ENCODE results near the gene RCN1.
"Not testable (repeated sequence)": the region's sequence is repeated elsewhere in the genome, so short reads cannot be mapped to it uniquely, and the experiment has no call there.

The RCN1 gene

GRCh38 chr11:32090545-32091370 lies at the start of gene RCN1:
Gene RCN1 (plus strand): TSS chr11:32091074. CDS start chr11:32091197, 123 bp downstream.
- peak; percentile 58 for DNase-seq
- Mint-ChIP-seq H3K36me3 (ENCODE audit: low read depth) (peaks cover 6% of the 10 kb centered on the region), H3K27me3 (peaks cover 15% of the 10 kb centered on the region), H3K4me1 (peaks cover 42% of the 10 kb centered on the region), H3K27ac (peak within 1 kb of the TSS; percentile 94), H3K9me3 (no peaks in the 10 kb centered on the region), H3K4me3 (peak within 1 kb of the TSS; percentile 89)
- ATAC-seq = peak; percentile 70

- Mint-ChIP-seq H3K9me3 (no peaks in the 10 kb centered on the region), H3K36me3 (ENCODE audit: low read depth) (no peaks in the 10 kb centered on the region), H3K27me3 (peaks cover 12% of the 10 kb centered on the region), H3K27ac (no peak overlapping the region), H3K4me1 (no peaks in the 10 kb centered on the region), H3K4me3 (no peak overlapping the region)
- ATAC-seq (no peak), DNase-seq (no peak)
Measured at GRCh38 chr11:32043737-32044136, 47.1 kb upstream of the RCN1 start.

- Mint-ChIP-seq H3K36me3 (ENCODE audit: low read depth) (no peaks in the 10 kb centered on the region), H3K4me3 (no peak overlapping the region), H3K4me1 (no peaks in the 10 kb centered on the region), H3K9me3 (no peaks in the 10 kb centered on the region), H3K27ac (no peak overlapping the region), H3K27me3 (peaks cover 12% of the 10 kb centered on the region)
- DNase-seq (no peak), ATAC-seq (no peak)
Measured at GRCh38 chr11:32044158-32044863, 46.6 kb upstream of the RCN1 start.

GRCh38 chr11:32045456-32045855 lies 45.4 kb upstream of the RCN1 start:
- Mint-ChIP-seq H3K9me3 (no peaks in the 10 kb centered on the region), H3K27ac (no peak overlapping the region), H3K36me3 (ENCODE audit: low read depth) (no peaks in the 10 kb centered on the region), H3K4me1 (no peaks in the 10 kb centered on the region), H3K4me3 (no peak overlapping the region), H3K27me3 (peaks cover 11% of the 10 kb centered on the region)
- no peak for DNase-seq
- ATAC-seq = no peak

GRCh38 chr11:32050264-32050663 lies 40.6 kb upstream of the RCN1 start:
- Mint-ChIP-seq H3K9me3 (no peaks in the 10 kb centered on the region), H3K4me1 (no peaks in the 10 kb centered on the region), H3K4me3 (no peak overlapping the region), H3K36me3 (ENCODE audit: low read depth) (no peaks in the 10 kb centered on the region), H3K27ac (no peak overlapping the region), H3K27me3 (peaks cover 20% of the 10 kb centered on the region)
- DNase-seq (no peak), ATAC-seq (no peak)

- Mint-ChIP-seq H3K27ac (no peak overlapping the region), H3K4me3 (no peak overlapping the region), H3K4me1 (no peaks in the 10 kb centered on the region), H3K9me3 (no peaks in the 10 kb centered on the region), H3K27me3 (peaks cover 22% of the 10 kb centered on the region), H3K36me3 (ENCODE audit: low read depth) (no peaks in the 10 kb centered on the region)
- DNase-seq = peak; percentile 55
- no peak for ATAC-seq
Measured at GRCh38 chr11:32052215-32052614, 38.7 kb upstream of the RCN1 start.

GRCh38 chr11:32053151-32053888 lies 37.6 kb upstream of the RCN1 start:
- H3K27me3 Mint-ChIP-seq = peaks cover 22% of the 10 kb centered on the region

GRCh38 chr11:32055861-32056260 lies 35.0 kb upstream of the RCN1 start:
- DNase-seq = no peak
- peaks cover 21% of the 10 kb centered on the region for H3K27me3 Mint-ChIP-seq
- H3K4me3 Mint-ChIP-seq = no peak overlapping the region
- H3K36me3 Mint-ChIP-seq (ENCODE audit: low read depth) = no peaks in the 10 kb centered on the region
- H3K9me3 Mint-ChIP-seq = no peaks in the 10 kb centered on the region
- no peak overlapping the region for H3K27ac Mint-ChIP-seq
- no peak for ATAC-seq
- no peaks in the 10 kb centered on the region for H3K4me1 Mint-ChIP-seq

More at GRCh38 chr11:32053151-32053888, 37.6 kb upstream of the RCN1 start:
- ATAC-seq (no peak), DNase-seq (no peak)
- Mint-ChIP-seq H3K36me3 (ENCODE audit: low read depth) (no peaks in the 10 kb centered on the region), H3K4me3 (no peak overlapping the region), H3K27ac (no peak overlapping the region), H3K4me1 (no peaks in the 10 kb centered on the region), H3K9me3 (no peaks in the 10 kb centered on the region)

GRCh38 chr11:32056438-32056837 lies 34.4 kb upstream of the RCN1 start:
- Mint-ChIP-seq H3K4me3 (no peak overlapping the region), H3K36me3 (ENCODE audit: low read depth) (no peaks in the 10 kb centered on the region), H3K9me3 (no peaks in the 10 kb centered on the region), H3K27ac (no peak overlapping the region), H3K27me3 (peaks cover 17% of the 10 kb centered on the region), H3K4me1 (no peaks in the 10 kb centered on the region)
- DNase-seq = no peak
- no peak for ATAC-seq

GRCh38 chr11:32059686-32060462 lies 31.0 kb upstream of the RCN1 start:
- H3K9me3 Mint-ChIP-seq = no peaks in the 10 kb centered on the region
- no peak for DNase-seq
- H3K27me3 Mint-ChIP-seq = peaks cover 12% of the 10 kb centered on the region
- H3K4me1 Mint-ChIP-seq = no peaks in the 10 kb centered on the region
- no peaks in the 10 kb centered on the region for H3K36me3 Mint-ChIP-seq (ENCODE audit: low read depth)
- H3K4me3 Mint-ChIP-seq = no peak overlapping the region
- no peak overlapping the region for H3K27ac Mint-ChIP-seq
- no peak for ATAC-seq

GRCh38 chr11:32062540-32062939 lies 28.3 kb upstream of the RCN1 start:
- ATAC-seq = no peak
- H3K27me3 Mint-ChIP-seq = peaks cover 10% of the 10 kb centered on the region
- no peak overlapping the region for H3K27ac Mint-ChIP-seq
- no peaks in the 10 kb centered on the region for H3K36me3 Mint-ChIP-seq (ENCODE audit: low read depth)
- no peaks in the 10 kb centered on the region for H3K9me3 Mint-ChIP-seq
- H3K4me1 Mint-ChIP-seq = no peaks in the 10 kb centered on the region
- no peak overlapping the region for H3K4me3 Mint-ChIP-seq
- no peak for DNase-seq

- H3K4me3 Mint-ChIP-seq; H3K4me1 Mint-ChIP-seq; ATAC-seq; H3K27ac Mint-ChIP-seq; H3K9me3 Mint-ChIP-seq; H3K36me3 Mint-ChIP-seq (ENCODE audit: low read depth); DNase-seq; H3K27me3 Mint-ChIP-seq: not testable (repeated sequence)
Measured at GRCh38 chr11:32063031-32063430, 27.8 kb upstream of the RCN1 start.

- Mint-ChIP-seq H3K4me1 (no peaks in the 10 kb centered on the region), H3K9me3 (no peaks in the 10 kb centered on the region), H3K36me3 (ENCODE audit: low read depth) (no peaks in the 10 kb centered on the region), H3K27me3 (peaks cover 4% of the 10 kb centered on the region), H3K4me3 (no peak overlapping the region), H3K27ac (no peak overlapping the region)
- DNase-seq = no peak
- no peak for ATAC-seq
Measured at GRCh38 chr11:32065865-32066629, 24.8 kb upstream of the RCN1 start.
